Endothelial cell of hepatic sinusoid (primary cell): Measurements from ENCODE around the gene STARD5.

Experiments
- in situ Hi-C: cut with HindIII; loops from 2 replicates; pipeline ENCODE4 v1.10.0; 2017; ENCODE audit warnings: low sequenced_read_pairs

STARD5 gene

GRCh38 chr15:81297147-81297572, 26.8 kb downstream of the STARD5 start:
- in situ Hi-C loops, result loop anchor here (5.0 kb wide), 1 partner anchor 40 kb away; no protein-coding TSS in a partner anchor

- in situ Hi-C loops, result loop anchor here (5.0 kb wide), 1 partner anchor 41 kb away; no protein-coding TSS in a partner anchor
These were observed 27.3 kb downstream of the STARD5 start for GRCh38 chr15:81296673-81297072.

- in situ Hi-C loops, result loop anchor here (5.0 kb wide), 1 partner anchor 41 kb away; no protein-coding TSS in a partner anchor
These were observed 27.8 kb downstream of the STARD5 start for GRCh38 chr15:81296186-81296585.

GRCh38 chr15:81295486-81296121, 28.3 kb downstream of the STARD5 start:
- in situ Hi-C loops, result loop anchor here (5.0 kb wide), 1 partner anchor 42 kb away; no protein-coding TSS in a partner anchor

GRCh38 chr15:81294516-81294880, 29.4 kb downstream of the STARD5 start:
- in situ Hi-C loops, result loop anchor here (5.0 kb wide), 2 partner anchors 82 to 103 kb away; no protein-coding TSS in a partner anchor

- in situ Hi-C loops, result loop anchor here (5.0 kb wide), 2 partner anchors 82 to 103 kb away; no protein-coding TSS in a partner anchor
These were observed 30.0 kb downstream of the STARD5 start for GRCh38 chr15:81293728-81294515.

GRCh38 chr15:81292523-81293001, 31.4 kb downstream of the STARD5 start:
- in situ Hi-C loops, result loop anchor here (5.0 kb wide), 2 partner anchors 80 to 105 kb away; no protein-coding TSS in a partner anchor

GRCh38 chr15:81291916-81292522, 31.9 kb downstream of the STARD5 start:
- in situ Hi-C loops, result loop anchor here (5.0 kb wide), 2 partner anchors 80 to 105 kb away; no protein-coding TSS in a partner anchor

GRCh38 chr15:81289910-81290309, 34.0 kb downstream of the STARD5 start:
- in situ Hi-C loops, result loop anchor here (5.0 kb wide), 2 partner anchors 78 to 107 kb away; no protein-coding TSS in a partner anchor

GRCh38 chr15:81288616-81289015, 35.3 kb downstream of the STARD5 start:
- in situ Hi-C loops, result no loop called here

- in situ Hi-C loops, result no loop called here
These were observed 35.9 kb downstream of the STARD5 start for GRCh38 chr15:81288040-81288439.

- in situ Hi-C loops, result no loop called here
These were observed 37.3 kb downstream of the STARD5 start for GRCh38 chr15:81286621-81287121.

- in situ Hi-C loops, result no loop called here
These were observed 38.5 kb downstream of the STARD5 start for GRCh38 chr15:81285461-81285860.

GRCh38 chr15:81284256-81285031, 39.5 kb downstream of the STARD5 start:
- in situ Hi-C loops, result no loop called here

- in situ Hi-C loops, result no loop called here
These were observed 41.0 kb downstream of the STARD5 start for GRCh38 chr15:81282911-81283310.

- in situ Hi-C loops, result no loop called here
These were observed 41.4 kb downstream of the STARD5 start for GRCh38 chr15:81282606-81282895.

- in situ Hi-C loops, result no loop called here
These were observed 42.0 kb downstream of the STARD5 start for GRCh38 chr15:81281766-81282605.

GRCh38 chr15:81281456-81281735, 42.5 kb downstream of the STARD5 start:
- in situ Hi-C loops, result no loop called here

GRCh38 chr15:81280696-81281455, 43.1 kb downstream of the STARD5 start:
- in situ Hi-C loops, result no loop called here
